K562 (cell line): Measurements from ENCODE around the gene SIK3. TPM values are rescaled to one million over a fixed set of nuclear protein-coding genes. Genes with fewer than 3 reads are reported as not detected.

Experiments used
- CBFA2T2 ChIP-seq: fragments of 450-650 bp; conservative IDR thresholded peaks from 2 replicates; pipeline ENCODE4 v1.6.1; 2017; ENCODE audit warnings: mild to moderate bottlenecking
- CREB3L1 ChIP-seq: fragments of 450-650 bp; IDR thresholded peaks from 2 replicates; pipeline ENCODE4 v1.6.1; 2014; ENCODE audit warnings: low read depth, mild to moderate bottlenecking, moderate library complexity, borderline replicate concordance
- CTCFL ChIP-seq: IDR thresholded peaks from 2 replicates; pipeline ENCODE4 v1.6.1; 2011; ENCODE audit warnings: borderline replicate concordance, low read depth, mild to moderate bottlenecking, moderate library complexity, low read length; ENCODE audit not compliant: insufficient read depth, poor library complexity, severe bottlenecking
- DMBX1 ChIP-seq: fragments of 250-450 bp; sonication (Bioruptor Pico); IDR thresholded peaks from 2 replicates; pipeline ENCODE4 v1.8.0; 2022; ENCODE audit warnings: inconsistent platforms, mild to moderate bottlenecking, moderate library complexity, borderline replicate concordance
- FOXA1 ChIP-seq: fragments of 450-650 bp; IDR thresholded peaks from 2 replicates; pipeline ENCODE4 v1.6.1; 2016; ENCODE audit warnings: mild to moderate bottlenecking, borderline replicate concordance
- GABPB2 ChIP-seq: fragments of 250-450 bp; sonication (Bioruptor Pico); conservative IDR thresholded peaks from 2 replicates; pipeline ENCODE4 v1.5.1; 2021; ENCODE audit warnings: mild to moderate bottlenecking
- HNRNPLL ChIP-seq: fragments of 200-400 bp; formaldehyde crosslinking; IDR thresholded peaks from 2 replicates; pipeline ENCODE4 v1.6.1; 2017; ENCODE audit warnings: low read length, low read depth, mild to moderate bottlenecking; ENCODE audit not compliant: poor library complexity, severe bottlenecking
- KDM1A ChIP-seq, 2 experiments: fragments of 450-650 bp; IDR thresholded peaks; 2 replicates each; pipeline ENCODE4 v1.6.1; 2016; ENCODE audit warnings: mild to moderate bottlenecking in 2 of 2
- MLLT1 ChIP-seq, 2 experiments: fragments of 450-650 bp; IDR thresholded peaks; 2 replicates each; pipeline ENCODE4 v1.6.1; 2016
- NCOA2 ChIP-seq, 2 experiments: fragments of 450-650 bp; IDR thresholded peaks; 2 replicates each; pipeline ENCODE4 v1.6.1; 2018; ENCODE audit warnings: mild to moderate bottlenecking in 2 of 2, moderate library complexity in 1 of 2; ENCODE audit not compliant: partially characterized antibody in 2 of 2
- NR2C1 ChIP-seq, 2 experiments: fragments of 450-650 bp; IDR thresholded peaks; 2 replicates each; pipeline ENCODE4 v1.6.1; 2017; ENCODE audit warnings: mild to moderate bottlenecking in 2 of 2, antibody characterized with exemption in 1 of 2, inconsistent platforms in 1 of 2, missing compliant biosample characterization in 1 of 2, missing genetic modification characterization in 1 of 2
- PHF20 ChIP-seq: fragments of 450-650 bp; IDR thresholded peaks from 2 replicates; pipeline ENCODE4 v1.6.1; 2018; ENCODE audit not compliant: partially characterized antibody
- RBM14 ChIP-seq: fragments of 200-400 bp; formaldehyde crosslinking; IDR thresholded peaks from 2 replicates; pipeline ENCODE4 v1.6.1; 2018; ENCODE audit warnings: low read depth, mild to moderate bottlenecking, low read length, moderate library complexity, borderline replicate concordance; ENCODE audit not compliant: insufficient read depth
- RCOR1 ChIP-seq, 2 experiments: IDR thresholded peaks; 2 replicates each; pipeline ENCODE4 v1.6.1; 2012; ENCODE audit warnings: low read depth in 2 of 2, low read length in 2 of 2, borderline replicate concordance in 1 of 2, improper control_type of control experiment in 1 of 2
- SMARCE1 ChIP-seq: fragments of 450-650 bp; IDR thresholded peaks from 2 replicates; pipeline ENCODE4 v1.7.1; 2016; ENCODE audit warnings: mild to moderate bottlenecking
- TEAD2 ChIP-seq: fragments of 450-650 bp; IDR thresholded peaks from 2 replicates; pipeline ENCODE4 v1.6.1; 2016; ENCODE audit warnings: missing genetic modification characterization, control low read depth, missing compliant biosample characterization
- ZBTB33 ChIP-seq: sonication (generic); formaldehyde crosslinking; IDR thresholded peaks from 2 replicates; pipeline ENCODE4 v1.8.1; 2023; ENCODE audit warnings: mild to moderate bottlenecking, missing genetic modification reagents
- ZNF263 ChIP-seq: sonication (generic); formaldehyde crosslinking; IDR thresholded peaks from 2 replicates; pipeline ENCODE4 v1.8.0; 2022; ENCODE audit warnings: mild to moderate bottlenecking, missing genetic modification reagents, borderline replicate concordance
- ZNF316 ChIP-seq: fragments of 450-650 bp; IDR thresholded peaks from 2 replicates; pipeline ENCODE4 v1.6.1; 2016
- polyA plus RNA-seq, 8 experiments: library from polyadenylated mRNA; depleted of rRNA in 4 of 8; stranded (reverse) in 5 of 8; unstranded in 3 of 8; fragments of >200 nt; fragmentation: Nextera tagmentation in 2 of 8; fragmentation: Illumina TruSeq in 1 of 8; extraction: Ambion mirVana in 2 of 8; extraction: Trizol in 1 of 8; gene quantifications; 2 replicates each; pipeline versions ENCODE4 v1.2.1 to v1.2.3, GENCODE V29; 2011 to 2014; ENCODE audit warnings: inconsistent platforms in 1 of 8, missing spikeins in 1 of 8
- total RNA-seq, 7 experiments: library from RNA; depleted of rRNA in 6 of 7; stranded (reverse); fragments of >200 nt in 6 of 7; fragmentation: Illumina TruSeq in 2 of 7; extraction: Trizol in 2 of 7; gene quantifications; 2 replicates each; pipeline versions ENCODE4 v1.2.1 to v1.2.3, GENCODE V29; 2011 to 2021; ENCODE audit warnings: low replicate concordance in 1 of 7

Gene SIK3
- total and polyA plus RNA-seq, 9 of the 15 experiments (the other 6 are each of a cell fraction or from before 2014, with no cell fraction given), result 1.6 to 21.6 (median 8.0) TPM

GRCh38 chr11:117071344-117071787 is 26.9 kb downstream of the SIK3 start (continued):
- TF ChIP-seq ZBTB33 (CRISPR knock-in tag) (no peak), PHF20 (no peak), SMARCE1 (0 out of 2 replicates have a peak, but pooled peaks have one; percentile 29), CBFA2T2 (0 out of 2 replicates have a peak, but pooled peaks have one; percentile 8), RBM14 (no peak), DMBX1 (CRISPR knock-in tag) (no peak), CTCFL (no peak), ZNF316 (peak; percentile 4; the same call in 1 of the 2 replicates), FOXA1 (no peak), CREB3L1 (no peak), KDM1A (IDR thresholded peaks at IDR 0.05) (peak; percentile 93 to 94), MLLT1 (IDR thresholded peaks at IDR 0.05) (peak in 1 of 2 experiments; percentile 86; a peak in 2 of 4 replicates), ZNF263 (CRISPR knock-in tag) (no peak), GABPB2 (CRISPR knock-in tag) (no peak), RCOR1 (IDR thresholded peaks at IDR 0.05; ENCODE audit: borderline replicate concordance in 1 of 2, low read depth in 2 of 2, low read length in 2 of 2) (peak; percentile 57 to 59; a peak in 2 of 4 replicates), NCOA2 (IDR thresholded peaks at IDR 0.05; ENCODE audit: partially characterized antibody in 2 of 2) (peak in 1 of 2 experiments; percentile 29), NR2C1 (IDR thresholded peaks at IDR 0.05) (peak; percentile 34; the same call in 1 of the 2 replicates), NR2C1 (tag; IDR thresholded peaks at IDR 0.05) (no peak), HNRNPLL (no peak), TEAD2 (no peak)
